HCT116 (cell line): ENCODE measurements around the gene HMCN1.

ENCODE experiments used
- CEBPB ChIP-seq: IDR thresholded peaks from 2 replicates; pipeline ENCODE4 v1.6.1; 2012; ENCODE audit warnings: low read depth
- EGR1 ChIP-seq: IDR thresholded peaks from 2 replicates; pipeline ENCODE4 v1.6.1; 2012; ENCODE audit warnings: low read depth
- ELF1 ChIP-seq: IDR thresholded peaks from 2 replicates; pipeline ENCODE4 v1.6.1; 2012; ENCODE audit warnings: low read depth, borderline replicate concordance
- JUND ChIP-seq: IDR thresholded peaks from 2 replicates; pipeline ENCODE4 v1.6.1; 2012
- POLR2A ChIP-seq: IDR thresholded peaks from 2 replicates; pipeline ENCODE4 v1.7.0; 2011; ENCODE audit warnings: borderline replicate concordance; ENCODE audit not compliant: insufficient read depth, insufficient read length; ENCODE audit errors: extremely low read depth
- RAD21 ChIP-seq: IDR thresholded peaks from 2 replicates; pipeline ENCODE4 v1.6.1; 2012; ENCODE audit warnings: low read depth, mild to moderate bottlenecking
- REST ChIP-seq: IDR thresholded peaks from 2 replicates; pipeline ENCODE4 v1.6.1; 2012; ENCODE audit warnings: low read depth
- ZBTB33 ChIP-seq: IDR thresholded peaks from 2 replicates; pipeline ENCODE4 v1.6.1; 2011; ENCODE audit warnings: mild to moderate bottlenecking, low read length, moderate library complexity; ENCODE audit not compliant: insufficient replicate concordance; ENCODE audit errors: extremely low read depth
- ZNF274 ChIP-seq: fragments of 200-500 bp; sonication (Bioruptor generic); IDR thresholded peaks from 2 replicates; pipeline ENCODE4 v1.6.1; 2014; ENCODE audit warnings: mild to moderate bottlenecking, low read depth, low read length, inconsistent platforms
- TF ChIP-seq, protein P1 (sequence below), 3 experiments: fragments of 200-600 bp in 1 of 3; sonication (generic) in 1 of 3; IDR thresholded peaks in 2 of 3; conservative IDR thresholded peaks in 1 of 3; 2 replicates each; pipeline ENCODE4 v1.5.1; 2012 to 2017; ENCODE audit warnings: low read depth in 2 of 3, low read length in 2 of 3, antibody characterized with exemption in 1 of 3, borderline replicate concordance in 1 of 3, control low read depth in 1 of 3, mild to moderate bottlenecking in 1 of 3, mixed read lengths in 1 of 3, mixed run types in 1 of 3, moderate library complexity in 1 of 3; ENCODE audit not compliant: insufficient read depth in 1 of 3
- TF ChIP-seq, protein P2 (sequence below): IDR thresholded peaks from 2 replicates; pipeline ENCODE4 v1.6.1; 2012

DNA sequence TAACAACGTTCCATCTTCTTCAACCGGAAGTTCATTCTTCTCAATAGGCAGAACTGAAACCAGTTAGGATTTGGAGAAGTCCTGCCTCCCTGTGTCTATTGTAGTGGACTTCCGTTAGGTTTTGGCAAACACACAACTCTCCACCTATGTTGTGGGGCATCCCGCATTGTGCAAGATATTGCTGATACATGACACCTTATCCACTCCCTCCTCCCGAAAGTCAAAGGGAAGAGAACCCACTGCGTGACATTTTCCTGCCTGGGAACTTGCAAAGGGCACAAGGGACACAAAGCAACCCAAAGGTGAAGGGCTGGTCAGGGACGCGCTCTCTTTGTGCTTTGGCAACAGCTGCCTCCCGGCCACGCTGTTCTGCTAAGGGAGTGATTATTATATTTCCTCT lies 476.1 kb downstream of the HMCN1 start:
- TF ChIP-seq, protein P1, sequence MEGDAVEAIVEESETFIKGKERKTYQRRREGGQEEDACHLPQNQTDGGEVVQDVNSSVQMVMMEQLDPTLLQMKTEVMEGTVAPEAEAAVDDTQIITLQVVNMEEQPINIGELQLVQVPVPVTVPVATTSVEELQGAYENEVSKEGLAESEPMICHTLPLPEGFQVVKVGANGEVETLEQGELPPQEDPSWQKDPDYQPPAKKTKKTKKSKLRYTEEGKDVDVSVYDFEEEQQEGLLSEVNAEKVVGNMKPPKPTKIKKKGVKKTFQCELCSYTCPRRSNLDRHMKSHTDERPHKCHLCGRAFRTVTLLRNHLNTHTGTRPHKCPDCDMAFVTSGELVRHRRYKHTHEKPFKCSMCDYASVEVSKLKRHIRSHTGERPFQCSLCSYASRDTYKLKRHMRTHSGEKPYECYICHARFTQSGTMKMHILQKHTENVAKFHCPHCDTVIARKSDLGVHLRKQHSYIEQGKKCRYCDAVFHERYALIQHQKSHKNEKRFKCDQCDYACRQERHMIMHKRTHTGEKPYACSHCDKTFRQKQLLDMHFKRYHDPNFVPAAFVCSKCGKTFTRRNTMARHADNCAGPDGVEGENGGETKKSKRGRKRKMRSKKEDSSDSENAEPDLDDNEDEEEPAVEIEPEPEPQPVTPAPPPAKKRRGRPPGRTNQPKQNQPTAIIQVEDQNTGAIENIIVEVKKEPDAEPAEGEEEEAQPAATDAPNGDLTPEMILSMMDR (IDR thresholded peaks at IDR 0.05 in 2 of 3, conservative IDR thresholded peaks at IDR 0.05 in 1 of 3; ENCODE audit: borderline replicate concordance in 1 of 3, insufficient read depth in 1 of 3, low read depth in 2 of 3, low read length in 2 of 3), result no peak
- TF ChIP-seq REST, result no peak
- TF ChIP-seq ELF1, result no peak
- TF ChIP-seq ZBTB33, result no peak
- no peak for TF ChIP-seq CEBPB
- no peak for TF ChIP-seq JUND
- TF ChIP-seq EGR1, result no peak
- TF ChIP-seq, protein P2, sequence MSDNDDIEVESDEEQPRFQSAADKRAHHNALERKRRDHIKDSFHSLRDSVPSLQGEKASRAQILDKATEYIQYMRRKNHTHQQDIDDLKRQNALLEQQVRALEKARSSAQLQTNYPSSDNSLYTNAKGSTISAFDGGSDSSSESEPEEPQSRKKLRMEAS, result no peak
- TF ChIP-seq POLR2A, result no peak
- TF ChIP-seq RAD21, result no peak
- no peak for TF ChIP-seq ZNF274
